H9 (cell line): Measurements from ENCODE around the gene PRR12. TPM values are rescaled to one million over a fixed set of nuclear protein-coding genes. Genes with fewer than 3 reads are reported as not detected.
A peak's percentile ranks its signal among the peaks of the same experiment; 100 is the strongest.

Source experiments
- DNase-seq: peaks from one replicate; pipeline ENCODE4 v3.0.0-alpha.2; 2017
- H2AFZ ChIP-seq: one replicate; pipeline ENCODE4 v1.6.1; 2013; ENCODE audit warnings: mild to moderate bottlenecking, low read length, control low read depth, moderate library complexity
- H2AK5ac ChIP-seq: 2 replicates; pipeline ENCODE4 v1.6.1; 2013; ENCODE audit warnings: low read length, control low read depth, mixed read lengths; ENCODE audit not compliant: insufficient read length
- H2BK120ac ChIP-seq: one replicate; pipeline ENCODE4 v1.6.1; 2013; ENCODE audit warnings: low read depth, mild to moderate bottlenecking, low read length, control low read depth, inconsistent platforms; ENCODE audit not compliant: poor library complexity, severe bottlenecking
- H2BK12ac ChIP-seq: 2 replicates; pipeline ENCODE4 v1.6.1; 2013; ENCODE audit warnings: low read length, control low read depth, mixed read lengths, low read depth; ENCODE audit not compliant: insufficient read length
- H2BK15ac ChIP-seq: 2 replicates; pipeline ENCODE4 v1.6.1; 2013; ENCODE audit warnings: low read depth, low read length, control low read depth
- H2BK20ac ChIP-seq: one replicate; pipeline ENCODE4 v1.6.1; 2013; ENCODE audit warnings: low read depth, mild to moderate bottlenecking, low read length, control low read depth, inconsistent platforms; ENCODE audit not compliant: poor library complexity, severe bottlenecking
- H2BK5ac ChIP-seq: 2 replicates; pipeline ENCODE4 v1.6.1; 2013; ENCODE audit warnings: low read length, control low read depth, mixed read lengths; ENCODE audit not compliant: insufficient read length
- H3K14ac ChIP-seq: 2 replicates; pipeline ENCODE4 v1.6.1; 2013; ENCODE audit warnings: low read length, control low read depth; ENCODE audit not compliant: insufficient read depth
- H3K18ac ChIP-seq: 2 replicates; pipeline ENCODE4 v1.6.1; 2013; ENCODE audit warnings: low read depth, mild to moderate bottlenecking, mixed read lengths, low read length, control low read depth; ENCODE audit not compliant: insufficient read length
- H3K23ac ChIP-seq: 2 replicates; pipeline ENCODE4 v1.6.1; 2013; ENCODE audit warnings: low read length, control low read depth, mixed read lengths, low read depth; ENCODE audit not compliant: insufficient read length
- H3K23me2 ChIP-seq: 2 replicates; pipeline ENCODE4 v1.6.1; 2013; ENCODE audit warnings: low read depth, mild to moderate bottlenecking, mixed read lengths, low read length, control low read depth; ENCODE audit not compliant: insufficient read length, poor library complexity, severe bottlenecking
- H3K27ac ChIP-seq: 2 replicates; pipeline ENCODE4 v1.5.1; 2013; ENCODE audit warnings: low read length, control low read depth, mixed read lengths, low read depth; ENCODE audit not compliant: insufficient read length
- H3K27me3 ChIP-seq: 2 replicates; pipeline ENCODE4 v1.6.1; 2013; ENCODE audit warnings: low read length, control low read depth, inconsistent platforms; ENCODE audit not compliant: insufficient read depth
- H3K4ac ChIP-seq: 2 replicates; pipeline ENCODE4 v1.6.1; 2013; ENCODE audit warnings: low read depth, mild to moderate bottlenecking, control low read depth, inconsistent platforms, low read length, moderate library complexity
- H3K4me1 ChIP-seq: 2 replicates; pipeline ENCODE4 v1.6.1; 2013; ENCODE audit warnings: low read length, control low read depth, inconsistent platforms; ENCODE audit not compliant: insufficient read depth
- H3K4me2 ChIP-seq: 2 replicates; pipeline ENCODE4 v1.6.1; 2013; ENCODE audit warnings: low read length, control low read depth, mixed read lengths; ENCODE audit not compliant: insufficient read length, insufficient read depth
- H3K56ac ChIP-seq: 2 replicates; pipeline ENCODE4 v1.6.1; 2013; ENCODE audit warnings: low read depth, mild to moderate bottlenecking, mixed read lengths, low read length, control low read depth; ENCODE audit not compliant: insufficient read length
- H3K79me1 ChIP-seq: 2 replicates; pipeline ENCODE4 v1.6.1; 2013; ENCODE audit warnings: low read depth, mild to moderate bottlenecking, moderate library complexity, low read length, control low read depth, inconsistent platforms; ENCODE audit not compliant: insufficient read depth, poor library complexity, severe bottlenecking
- H3K79me2 ChIP-seq: 2 replicates; pipeline ENCODE4 v1.6.1; 2013; ENCODE audit warnings: low read length, control low read depth, inconsistent platforms; ENCODE audit not compliant: insufficient read depth
- H3K9ac ChIP-seq: 2 replicates; pipeline ENCODE4 v1.6.1; 2013; ENCODE audit warnings: low read length, control low read depth, mixed read lengths; ENCODE audit not compliant: insufficient read length; ENCODE audit errors: extremely low read depth
- H3K9me3 ChIP-seq: one replicate; pipeline ENCODE4 v1.6.1; 2013; ENCODE audit warnings: low read depth, low read length, inconsistent platforms; ENCODE audit not compliant: control insufficient read depth
- H3T11ph ChIP-seq: one replicate; pipeline ENCODE4 v1.6.1; 2013; ENCODE audit warnings: mild to moderate bottlenecking, low read length, control low read depth, inconsistent platforms
- H4K20me1 ChIP-seq: one replicate; pipeline ENCODE4 v1.6.1; 2013; ENCODE audit not compliant: control insufficient read depth, insufficient read length, insufficient read depth
- H4K5ac ChIP-seq: 2 replicates; pipeline ENCODE4 v1.6.1; 2013; ENCODE audit warnings: low read depth, mild to moderate bottlenecking, mixed read lengths, low read length, control low read depth; ENCODE audit not compliant: insufficient read length
- H4K8ac ChIP-seq: replicated peaks from 2 replicates; pipeline ENCODE4 v1.6.1; 2013; ENCODE audit warnings: low read length, control low read depth, mixed read lengths, low read depth; ENCODE audit not compliant: insufficient read length
- H4K91ac ChIP-seq: 2 replicates; pipeline ENCODE4 v1.6.1; 2013; ENCODE audit warnings: low read depth, mild to moderate bottlenecking, moderate library complexity, mixed read lengths, low read length, control low read depth; ENCODE audit not compliant: insufficient read length
- H3K27ac Mint-ChIP-seq, 3 experiments: 2 replicates in 2 of 3; 3 replicates in 1 of 3; pipeline ENCODE4 v1.8.0; 2020 to 2021; ENCODE audit warnings: mixed read lengths in 3 of 3, mild to moderate bottlenecking in 1 of 3, moderate library complexity in 1 of 3
- H3K27me3 Mint-ChIP-seq: 2 replicates; pipeline ENCODE4 v1.8.0; 2021; ENCODE audit warnings: low read depth, mild to moderate bottlenecking, moderate library complexity, mixed read lengths
- H3K36me3 Mint-ChIP-seq, 3 experiments: 2 replicates in 2 of 3; 3 replicates in 1 of 3; pipeline ENCODE4 v1.8.0; 2020 to 2021; ENCODE audit warnings: low read depth in 3 of 3, mixed read lengths in 3 of 3; ENCODE audit not compliant: insufficient read depth in 1 of 3
- H3K4me1 Mint-ChIP-seq, 2 experiments: 2 replicates each; pipeline ENCODE4 v1.8.0; 2020; ENCODE audit warnings: mixed read lengths in 2 of 2
- H3K4me3 Mint-ChIP-seq, 2 experiments: 2 replicates in 1 of 2; 3 replicates in 1 of 2; pipeline ENCODE4 v1.8.0; 2020 to 2021; ENCODE audit warnings: mild to moderate bottlenecking in 2 of 2, mixed read lengths in 2 of 2, moderate library complexity in 1 of 2
- H3K9me3 Mint-ChIP-seq, 2 experiments: 2 replicates in 1 of 2; 3 replicates in 1 of 2; pipeline ENCODE4 v1.8.0; 2020; ENCODE audit warnings: mild to moderate bottlenecking in 2 of 2, mixed read lengths in 2 of 2, moderate library complexity in 1 of 2
- CTCF ChIP-seq: fragments of 200-600 bp; sonication (generic); conservative IDR thresholded peaks from 3 replicates; pipeline ENCODE4 v1.8.0; 2021; ENCODE audit warnings: antibody characterized with exemption, mild to moderate bottlenecking
- WGBS: extraction: QIAGEN DNeasy Blood & Tissue Kit; methylation state at CpG from one replicate; pipeline ENCODE4 v1.1.7; 2013; ENCODE audit warnings: missing lambda C conversion rate, low lambda C conversion rate, mixed read lengths; ENCODE audit not compliant: insufficient read length; ENCODE audit errors: extremely low coverage; 5-methylcytosine and 5-hydroxymethylcytosine counted together
- total RNA-seq: library from RNA; stranded (reverse); gene quantifications from 2 replicates; pipeline ENCODE4 v1.2.1, GENCODE V29; 2021

PRR12 gene
- total RNA-seq, 1 experiment from 2014 or later, result 65.9 TPM

GRCh38 chr19:49629659-49630058, 38.7 kb downstream of the PRR12 start:
- Histone ChIP-seq H3K18ac (no peak overlapping the region), H3K14ac (no peak overlapping the region), H2BK12ac (no peak overlapping the region), H3K23ac (no peak overlapping the region), H3K4me1 (no peaks in the 10 kb centered on the region), H3K56ac (no peak overlapping the region), H3K4ac (no peak overlapping the region), H2BK5ac (no peak overlapping the region), H3K79me2 (no peaks in the 10 kb centered on the region), H3K4me2 (no peak overlapping the region), H2BK120ac (no peak overlapping the region), H4K20me1 (peaks cover 2% of the 10 kb centered on the region), H2BK20ac (no peak overlapping the region), H3K9ac (no peak overlapping the region), H3K9me3 (no peaks in the 10 kb centered on the region), H4K8ac (no peak overlapping the region), H3K23me2 (no peaks in the 10 kb centered on the region), H2AK5ac (no peak overlapping the region), H2BK15ac (no peak overlapping the region), H3K27ac (no peak overlapping the region), H3K27me3 (no peaks in the 10 kb centered on the region), H3T11ph (no peak overlapping the region), H4K5ac (no peak overlapping the region), H4K91ac (no peak overlapping the region), H2AFZ (no peak overlapping the region), H3K79me1 (no peaks in the 10 kb centered on the region)
- H3K9me3 Mint-ChIP-seq, result no peaks in the 10 kb centered on the region
- peak overlapping the region in 2 of 3 experiments; percentile 59; a peak in 2 of 7 replicates for H3K27ac Mint-ChIP-seq
- TF ChIP-seq CTCF, result no peak
- no peak overlapping the region for H3K4me3 Mint-ChIP-seq
- H3K36me3 Mint-ChIP-seq, result peaks cover 10 to 34% (median 32%) of the 10 kb centered on the region in 3 experiments
- DNase-seq, result no peak
- no CpG with 5 or more reads among the region's 9 CpGs for WGBS
- H3K27me3 Mint-ChIP-seq, result no peaks in the 10 kb centered on the region
- H3K4me1 Mint-ChIP-seq, result peaks cover 5 to 7% of the 10 kb centered on the region in 2 experiments
